ENCODE data around the gene FALEC.

Gene FALEC

GRCh38 chr1:150515328-150516049, at the start of gene FALEC:
TSS of gene FALEC (plus strand) at chr1:150515752.
- intact Hi-C loops (cut with DNase I), result loop anchor here (1.0 kb wide), 1 partner anchor 28 kb away; the partner anchor contains the start of gene TARS2
- peak; percentile 94 to 100 (median 96) for DNase-seq

GRCh38 chr1:150466964-150467363, 48.6 kb upstream of the FALEC start:
- no peak for DNase-seq
- intact Hi-C loops (cut with DNase I), result no loop called here

- DNase-seq, result peak in 2 of 10 donors; percentile 35 to 55
- intact Hi-C loops (cut with DNase I), result no loop called here
These were observed 46.3 kb upstream of the FALEC start for GRCh38 chr1:150469291-150469690.

GRCh38 chr1:150472601-150473200, 42.9 kb upstream of the FALEC start:
- peak in 1 of 10 donors; percentile 58 for DNase-seq
- intact Hi-C loops (cut with DNase I), result loop anchor here (10.0 kb wide), 1 partner anchor 98 kb away; no protein-coding TSS in a partner anchor

- peak in 2 of 10 donors; percentile 19 to 37 for DNase-seq
- intact Hi-C loops (cut with DNase I), result loop anchor here (10.0 kb wide), 1 partner anchor 99 kb away; no protein-coding TSS in a partner anchor
These were observed 41.9 kb upstream of the FALEC start for GRCh38 chr1:150473659-150474058.

- no peak for DNase-seq
- intact Hi-C loops (cut with DNase I), result loop anchor here (10.0 kb wide), 1 partner anchor 100 kb away; no protein-coding TSS in a partner anchor
These were observed 40.7 kb upstream of the FALEC start for GRCh38 chr1:150474869-150475268.

- no peak for DNase-seq
- intact Hi-C loops (cut with DNase I), result loop anchor here (10.0 kb wide), 1 partner anchor 102 kb away; no protein-coding TSS in a partner anchor
These were observed 38.8 kb upstream of the FALEC start for GRCh38 chr1:150476754-150477153.

GRCh38 chr1:150477320-150477719, 38.2 kb upstream of the FALEC start:
- no peak for DNase-seq
- intact Hi-C loops (cut with DNase I), result loop anchor here (10.0 kb wide), 1 partner anchor 103 kb away; no protein-coding TSS in a partner anchor

GRCh38 chr1:150477733-150478132, 37.8 kb upstream of the FALEC start:
- intact Hi-C loops (cut with DNase I), result loop anchor here (10.0 kb wide), 1 partner anchor 103 kb away; no protein-coding TSS in a partner anchor
- DNase-seq, result no peak

GRCh38 chr1:150479370-150479769, 36.2 kb upstream of the FALEC start:
- intact Hi-C loops (cut with DNase I), result loop anchor here (10.0 kb wide), 1 partner anchor 105 kb away; no protein-coding TSS in a partner anchor

GRCh38 chr1:150479927-150480352, 35.6 kb upstream of the FALEC start:
- DNase-seq, result no peak
- intact Hi-C loops (cut with DNase I), result loop anchor here (10.0 kb wide), 1 partner anchor 105 kb away; no protein-coding TSS in a partner anchor

More at GRCh38 chr1:150479370-150479769, 36.2 kb upstream of the FALEC start:
- DNase-seq, result no peak

- intact Hi-C loops (cut with DNase I), result no loop called here
These were observed 31.1 kb upstream of the FALEC start for GRCh38 chr1:150484431-150484830.

GRCh38 chr1:150484861-150485260, 30.7 kb upstream of the FALEC start:
- intact Hi-C loops (cut with DNase I), result no loop called here
- DNase-seq, result no peak

More at GRCh38 chr1:150484431-150484830, 31.1 kb upstream of the FALEC start:
- no peak for DNase-seq

GRCh38 chr1:150486966-150487762, 28.4 kb upstream of the FALEC start, which contains the start of gene TARS2:
TSS of gene TARS2 (plus strand) at chr1:150487419. CDS start at chr1:150487451, 32 bp downstream.
- DNase-seq, result peak; percentile 78 to 98 (median 92)
- intact Hi-C loops (cut with DNase I), result loop anchor here (1.0 kb wide), 1 partner anchor 28 kb away; the partner anchor contains the start of gene FALEC

GRCh38 chr1:150487763-150488115, 27.8 kb upstream of the FALEC start:
- no peak for DNase-seq
- intact Hi-C loops (cut with DNase I), result loop anchor here (1.0 kb wide), 1 partner anchor 28 kb away; the partner anchor contains the start of gene FALEC

GRCh38 chr1:150493175-150493574, 22.4 kb upstream of the FALEC start:
- no peak for DNase-seq
- intact Hi-C loops (cut with DNase I), result no loop called here

GRCh38 chr1:150498342-150498741, 17.2 kb upstream of the FALEC start:
- DNase-seq, result no peak
- intact Hi-C loops (cut with DNase I), result no loop called here

- intact Hi-C loops (cut with DNase I), result no loop called here
These were observed 10.1 kb upstream of the FALEC start for GRCh38 chr1:150505431-150505830.

GRCh38 chr1:150507912-150508864, 7.4 kb upstream of the FALEC start, which contains the start of gene ECM1:
TSS of gene ECM1 (plus strand) at chr1:150508109. CDS start at chr1:150508210, 101 bp downstream.
- intact Hi-C loops (cut with DNase I), result no loop called here
- DNase-seq, result peak in 7 of 10 donors; percentile 18 to 89 (median 57)

More at GRCh38 chr1:150505431-150505830, 10.1 kb upstream of the FALEC start:
- no peak for DNase-seq

Measured in posterior cingulate gyrus (tissue), 11 donors.